ENCODE measurements around the gene OBSCN.

GRCh38 chr1:228215663-228216116 lies 7.8 kb downstream of the OBSCN start:
- no peak for TF ChIP-seq NFE2L2 (IDR thresholded peaks at IDR 0.05; ENCODE audit: low read depth, low read length)
- TF ChIP-seq CTCF (conservative IDR thresholded peaks at IDR 0.05; ENCODE audit: low read depth, low read length), result no peak
- TF ChIP-seq POLR2A (IDR thresholded peaks at IDR 0.05; ENCODE audit: low read depth, low read length), result no peak
- TF ChIP-seq RCOR1 (IDR thresholded peaks at IDR 0.05; ENCODE audit: insufficient replicate concordance, low read length), result no peak
- no peak for TF ChIP-seq RAD21 (IDR thresholded peaks at IDR 0.05; ENCODE audit: low read length)
- TF ChIP-seq CEBPB (IDR thresholded peaks at IDR 0.05; ENCODE audit: low read depth, low read length), result no peak
